Measurements from ENCODE around the gene RASL10A. TPM values are rescaled to one million over a fixed set of nuclear protein-coding genes. Genes with fewer than 3 reads are reported as not detected.

Gene RASL10A
- total RNA-seq, 1 donor from 2014 or later: 1.4 TPM

DNA sequence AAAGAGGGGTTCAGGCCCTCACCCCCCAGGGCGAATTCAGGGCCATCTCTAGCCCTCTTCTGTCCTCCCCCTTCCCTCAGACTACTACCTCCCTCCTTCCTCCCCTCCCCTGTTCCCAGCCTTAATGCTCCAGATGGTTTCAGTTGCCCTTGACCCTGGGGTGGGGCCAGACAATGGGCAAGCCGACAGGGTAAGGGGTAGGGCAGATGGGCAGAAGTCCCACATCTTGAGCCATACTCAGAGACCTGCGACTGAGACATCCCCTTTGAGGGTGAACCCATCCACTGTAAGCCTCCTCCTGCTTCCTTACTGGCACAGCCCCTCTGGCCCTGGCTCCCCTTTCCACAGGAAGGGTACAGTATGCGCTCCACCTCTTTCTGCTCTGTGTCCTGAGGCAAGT lies 49.6 kb downstream of the RASL10A start:
- Histone ChIP-seq H3K27ac (replicated peaks) (peak overlapping the region; percentile 100), H3K4me1 (peaks cover 53% of the 10 kb centered on the region), H3K9me3 (replicated peaks) (no peaks in the 10 kb centered on the region), H3K27me3 (ENCODE audit: low read depth) (no peaks in the 10 kb centered on the region), H3K4me3 (peak overlapping the region; percentile 95), H3K36me3 (peaks cover 21% of the 10 kb centered on the region)
- DNase-seq: no peak
- intact Hi-C loops (cut with micrococcal nuclease): no loop called here
- TF ChIP-seq, protein P1, sequence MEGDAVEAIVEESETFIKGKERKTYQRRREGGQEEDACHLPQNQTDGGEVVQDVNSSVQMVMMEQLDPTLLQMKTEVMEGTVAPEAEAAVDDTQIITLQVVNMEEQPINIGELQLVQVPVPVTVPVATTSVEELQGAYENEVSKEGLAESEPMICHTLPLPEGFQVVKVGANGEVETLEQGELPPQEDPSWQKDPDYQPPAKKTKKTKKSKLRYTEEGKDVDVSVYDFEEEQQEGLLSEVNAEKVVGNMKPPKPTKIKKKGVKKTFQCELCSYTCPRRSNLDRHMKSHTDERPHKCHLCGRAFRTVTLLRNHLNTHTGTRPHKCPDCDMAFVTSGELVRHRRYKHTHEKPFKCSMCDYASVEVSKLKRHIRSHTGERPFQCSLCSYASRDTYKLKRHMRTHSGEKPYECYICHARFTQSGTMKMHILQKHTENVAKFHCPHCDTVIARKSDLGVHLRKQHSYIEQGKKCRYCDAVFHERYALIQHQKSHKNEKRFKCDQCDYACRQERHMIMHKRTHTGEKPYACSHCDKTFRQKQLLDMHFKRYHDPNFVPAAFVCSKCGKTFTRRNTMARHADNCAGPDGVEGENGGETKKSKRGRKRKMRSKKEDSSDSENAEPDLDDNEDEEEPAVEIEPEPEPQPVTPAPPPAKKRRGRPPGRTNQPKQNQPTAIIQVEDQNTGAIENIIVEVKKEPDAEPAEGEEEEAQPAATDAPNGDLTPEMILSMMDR (IDR thresholded peaks at IDR 0.05; ENCODE audit: borderline replicate concordance): no peak

DNA sequence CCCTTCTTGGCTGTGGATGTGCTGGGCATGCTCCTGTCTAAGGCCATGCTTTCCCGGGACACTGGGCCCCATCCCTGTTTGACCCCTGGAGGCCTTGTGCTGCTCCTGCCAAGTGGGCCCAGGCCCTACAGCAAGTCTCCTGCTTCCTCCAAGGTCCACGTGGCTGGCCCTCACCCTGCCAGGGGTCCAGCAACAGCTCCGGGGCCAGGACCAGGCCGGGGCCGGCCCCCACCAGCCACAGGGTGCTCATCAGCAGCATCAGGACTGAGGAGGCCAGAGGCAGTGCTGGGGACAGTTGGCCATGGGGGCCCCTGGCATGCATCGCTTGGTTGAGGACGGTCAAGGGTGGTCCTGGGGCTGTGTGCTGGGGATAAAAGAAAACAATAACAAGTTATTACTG lies 50.2 kb downstream of the RASL10A start:
- no peaks in the 10 kb centered on the region for H3K27me3 ChIP-seq (ENCODE audit: low read depth)
- peaks cover 26% of the 10 kb centered on the region for H3K36me3 ChIP-seq
- intact Hi-C loops (cut with micrococcal nuclease): no loop called here
- H3K4me3 ChIP-seq: no peak overlapping the region
- H3K27ac ChIP-seq (replicated peaks): no peak overlapping the region
- peaks cover 47% of the 10 kb centered on the region for H3K4me1 ChIP-seq
- H3K9me3 ChIP-seq (replicated peaks): no peaks in the 10 kb centered on the region
- no peak for DNase-seq
- TF ChIP-seq, protein P1 (IDR thresholded peaks at IDR 0.05; ENCODE audit: borderline replicate concordance): no peak

- H3K27me3 ChIP-seq (ENCODE audit: low read depth): no peaks in the 10 kb centered on the region
- no peak overlapping the region for H3K27ac ChIP-seq (replicated peaks)
- no peak overlapping the region for H3K4me3 ChIP-seq
- intact Hi-C loops (cut with micrococcal nuclease): no loop called here
- H3K9me3 ChIP-seq (replicated peaks): no peaks in the 10 kb centered on the region
- no peak for DNase-seq
- H3K36me3 ChIP-seq: peaks cover 40% of the 10 kb centered on the region
- peaks cover 32% of the 10 kb centered on the region for H3K4me1 ChIP-seq
- TF ChIP-seq, protein P1 (IDR thresholded peaks at IDR 0.05; ENCODE audit: borderline replicate concordance): no peak
Observed at GRCh38 chr22:29263791-29264276, 51.7 kb downstream of the RASL10A start.

Small RNA genes lying within 50 kb of the gene (microRNA-seq; reads per million reads assigned to microRNA genes)
- gene MIR3653: 10.3 reads per million, percentile 26 among the genes with 10 or more reads in this experiment

Other genes with a start within 250 kb of the RASL10A start
- 102 TPM for gene KREMEN1, start 242.7 kb downstream of the RASL10A start, total RNA-seq
- 0.74 TPM for gene EMID1, start 109.8 kb downstream of the RASL10A start, total RNA-seq
- 15.0 TPM for gene RHBDD3, start 47.7 kb downstream of the RASL10A start, total RNA-seq
- gene EWSR1, start 47.4 kb downstream of the RASL10A start, total RNA-seq: 122 TPM
- gene GAS2L1, start 9.0 kb downstream of the RASL10A start, total RNA-seq: 22.4 TPM
- gene AP1B1, start 72.9 kb upstream of the RASL10A start, total RNA-seq: 28.2 TPM
- gene RFPL1, start 122.9 kb upstream of the RASL10A start, total RNA-seq: not detected
- gene NEFH, start 164.5 kb upstream of the RASL10A start, total RNA-seq: 0.16 TPM
- gene THOC5, start 238.1 kb upstream of the RASL10A start, total RNA-seq: 39.3 TPM